Measurements from ENCODE around the gene TPSB2.
"Not testable (repeated sequence)": the region's sequence is repeated elsewhere in the genome, so short reads cannot be mapped to it uniquely, and the experiment has no call there.

TPSB2 gene

GRCh38 chr16:1261131-1261892 lies 31.3 kb upstream of the TPSB2 start:
- no peak for DNase-seq (ENCODE audit: low read depth)

- DNase-seq (ENCODE audit: low read depth): no peak
Observed at GRCh38 chr16:1260101-1260680, 30.2 kb upstream of the TPSB2 start.

GRCh38 chr16:1259760-1260068 lies 29.7 kb upstream of the TPSB2 start:
- no peak for DNase-seq (ENCODE audit: low read depth)

- no peak for DNase-seq (ENCODE audit: low read depth)
Observed at GRCh38 chr16:1258906-1259759, 29.1 kb upstream of the TPSB2 start.

- no peak for DNase-seq (ENCODE audit: low read depth)
Observed at GRCh38 chr16:1258225-1258600, 28.2 kb upstream of the TPSB2 start.

GRCh38 chr16:1257561-1258224 lies 27.7 kb upstream of the TPSB2 start:
- no peak for DNase-seq (ENCODE audit: low read depth)

GRCh38 chr16:1256874-1257322 lies 26.9 kb upstream of the TPSB2 start:
- no peak for DNase-seq (ENCODE audit: low read depth)

- DNase-seq (ENCODE audit: low read depth): not testable (repeated sequence)
Observed at GRCh38 chr16:1256296-1256873, 26.4 kb upstream of the TPSB2 start.

GRCh38 chr16:1255276-1256122 lies 25.5 kb upstream of the TPSB2 start, which contains the start of gene TPSD1:
TSS of gene TPSD1 (plus strand) at chr16:1256069. CDS start at chr16:1256281, 212 bp downstream.
- not testable (repeated sequence) for DNase-seq (ENCODE audit: low read depth)

- DNase-seq (ENCODE audit: low read depth): not testable (repeated sequence)
Observed at GRCh38 chr16:1254821-1255220, 24.8 kb upstream of the TPSB2 start.

GRCh38 chr16:1253701-1254364 lies 23.8 kb upstream of the TPSB2 start:
- not testable (repeated sequence) for DNase-seq (ENCODE audit: low read depth)

GRCh38 chr16:1249031-1249755 lies 19.2 kb upstream of the TPSB2 start:
- not testable (repeated sequence) for DNase-seq (ENCODE audit: low read depth)

GRCh38 chr16:1247903-1248537 lies 18.0 kb upstream of the TPSB2 start:
- DNase-seq (ENCODE audit: low read depth): not testable (repeated sequence)

- DNase-seq (ENCODE audit: low read depth): no peak
Observed at GRCh38 chr16:1245452-1246020, 15.6 kb upstream of the TPSB2 start.

- no peak for DNase-seq (ENCODE audit: low read depth)
Observed at GRCh38 chr16:1244881-1245280, 14.9 kb upstream of the TPSB2 start.

GRCh38 chr16:1243907-1244850 lies 14.2 kb upstream of the TPSB2 start:
- DNase-seq (ENCODE audit: low read depth): not testable (repeated sequence)

GRCh38 chr16:1243363-1243762 lies 13.4 kb upstream of the TPSB2 start:
- DNase-seq (ENCODE audit: low read depth): not testable (repeated sequence)

- not testable (repeated sequence) for DNase-seq (ENCODE audit: low read depth)
Observed at GRCh38 chr16:1241081-1241480, 11.1 kb upstream of the TPSB2 start.
